GM18907 (cell line): ENCODE results near the gene HIP1.
"Not testable (repeated sequence)": the region's sequence is repeated elsewhere in the genome, so short reads cannot be mapped to it uniquely, and the experiment has no call there.

Source experiments
- ATAC-seq: cut with Tn5 transposase; IDR thresholded peaks from one replicate; pipeline ENCODE4 v1.9.1; 2021; ENCODE audit warnings: mild to moderate bottlenecking, moderate library complexity; ENCODE audit not compliant: unreplicated experiment

HIP1 gene

DNA sequence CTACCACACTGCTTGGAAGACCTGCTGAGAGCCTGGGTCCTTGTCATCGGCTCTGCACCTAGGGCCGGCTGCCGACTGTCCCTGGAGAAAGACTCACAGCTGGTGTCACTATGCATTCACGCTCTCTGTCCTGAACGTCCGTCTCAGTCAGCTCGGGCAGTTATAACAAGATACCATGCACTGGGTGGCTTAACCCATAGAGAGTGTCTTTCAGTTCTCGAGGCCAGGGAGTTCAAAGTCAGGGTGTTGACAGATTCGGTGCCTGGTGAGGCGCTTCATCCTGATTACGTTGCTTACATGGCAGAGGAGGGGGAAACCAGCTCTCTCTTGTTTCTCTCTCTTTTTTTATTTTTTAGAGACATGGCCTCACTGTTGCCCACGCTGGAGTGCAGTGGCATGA is 155.5 kb downstream of the HIP1 start:
- ATAC-seq, result no peak

- ATAC-seq, result no peak
These were observed 158.8 kb downstream of the HIP1 start for GRCh38 chr7:75579899-75580298.

GRCh38 chr7:75578081-75578480 is 160.7 kb downstream of the HIP1 start:
- ATAC-seq, result no peak

DNA sequence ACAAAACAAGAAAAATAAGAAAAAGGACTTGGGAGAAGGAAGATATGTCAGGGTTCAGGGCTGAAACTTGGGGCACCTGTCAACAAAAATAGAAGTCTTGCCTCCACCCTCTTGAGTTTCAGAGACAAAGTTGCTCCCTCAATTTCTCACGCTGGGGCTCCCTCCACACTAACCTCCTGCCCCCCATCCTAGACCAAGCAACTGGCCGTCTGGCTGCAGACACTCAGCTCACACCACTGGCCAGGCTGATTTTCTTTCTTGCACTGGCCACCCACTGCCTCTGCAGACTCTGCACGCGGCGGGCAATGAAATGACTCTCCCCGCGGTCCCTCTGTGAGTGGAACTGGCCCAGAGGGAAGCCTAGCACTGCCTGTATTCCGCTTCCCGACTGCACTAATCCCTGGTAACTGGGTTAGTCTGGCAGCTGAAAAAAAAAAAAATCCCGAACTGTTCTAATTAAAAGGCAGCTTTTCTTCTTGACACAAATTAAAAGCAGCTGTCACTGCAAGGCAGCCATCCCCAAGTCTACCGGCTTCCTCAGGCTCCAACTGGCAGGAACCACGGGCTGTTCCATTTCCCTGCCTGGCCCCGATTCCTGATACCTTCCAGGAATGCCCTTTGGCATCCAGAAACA is 163.1 kb downstream of the HIP1 start:
- ATAC-seq, result no peak

DNA sequence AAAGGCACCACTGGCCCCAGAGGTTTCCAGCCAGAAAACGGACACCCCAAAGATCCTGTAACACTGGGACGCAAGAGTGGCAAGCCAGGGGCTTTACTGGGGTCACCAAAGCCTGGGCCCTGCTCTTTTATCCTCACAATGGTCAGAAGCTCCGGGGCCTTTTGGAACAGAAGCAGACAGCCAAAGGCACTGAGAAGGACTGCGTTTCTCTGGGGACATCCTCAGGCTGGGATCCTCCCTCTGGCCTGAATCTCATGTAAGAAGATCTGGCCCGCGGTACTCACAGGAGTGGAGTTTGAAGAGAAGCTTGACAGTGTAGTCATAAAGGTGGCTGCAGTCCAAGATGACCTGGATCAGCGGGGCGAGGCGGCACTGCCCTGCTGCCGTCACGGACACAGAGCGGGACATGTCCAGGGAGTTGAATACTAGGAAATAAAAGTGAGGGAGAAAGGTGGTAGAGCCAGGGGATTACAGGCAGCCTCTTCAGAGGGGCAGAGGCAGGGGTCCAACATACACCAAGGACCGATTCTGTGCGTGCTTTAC is 165.2 kb downstream of the HIP1 start:
- no peak for ATAC-seq

DNA sequence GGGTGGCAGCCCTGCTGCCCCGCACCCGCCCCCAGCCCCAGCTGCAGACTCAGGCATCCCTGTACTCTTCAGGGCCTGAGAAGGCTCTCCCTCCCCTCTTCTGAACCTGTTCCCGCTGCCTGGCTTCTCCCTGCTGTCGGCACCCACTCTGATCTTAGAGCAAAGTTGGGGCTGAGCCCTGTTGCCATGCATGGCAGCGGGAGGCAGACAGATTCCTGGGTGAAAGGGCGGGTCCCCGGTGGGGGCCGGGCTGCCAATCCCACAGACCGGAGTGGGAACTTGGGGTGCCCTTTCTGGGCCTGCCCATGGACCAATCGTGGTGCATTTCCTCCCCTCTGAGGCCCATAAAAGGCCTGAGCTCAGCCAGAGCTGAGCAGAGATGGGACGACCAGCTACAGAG is 165.9 kb downstream of the HIP1 start:
- no peak for ATAC-seq

GRCh38 chr7:75572396-75572795 is 166.3 kb downstream of the HIP1 start:
- no peak for ATAC-seq

- no peak for ATAC-seq
These were observed 167.5 kb downstream of the HIP1 start for GRCh38 chr7:75571209-75571608.

- not testable (repeated sequence) for ATAC-seq
These were observed 169.0 kb downstream of the HIP1 start for GRCh38 chr7:75569629-75570282.

DNA sequence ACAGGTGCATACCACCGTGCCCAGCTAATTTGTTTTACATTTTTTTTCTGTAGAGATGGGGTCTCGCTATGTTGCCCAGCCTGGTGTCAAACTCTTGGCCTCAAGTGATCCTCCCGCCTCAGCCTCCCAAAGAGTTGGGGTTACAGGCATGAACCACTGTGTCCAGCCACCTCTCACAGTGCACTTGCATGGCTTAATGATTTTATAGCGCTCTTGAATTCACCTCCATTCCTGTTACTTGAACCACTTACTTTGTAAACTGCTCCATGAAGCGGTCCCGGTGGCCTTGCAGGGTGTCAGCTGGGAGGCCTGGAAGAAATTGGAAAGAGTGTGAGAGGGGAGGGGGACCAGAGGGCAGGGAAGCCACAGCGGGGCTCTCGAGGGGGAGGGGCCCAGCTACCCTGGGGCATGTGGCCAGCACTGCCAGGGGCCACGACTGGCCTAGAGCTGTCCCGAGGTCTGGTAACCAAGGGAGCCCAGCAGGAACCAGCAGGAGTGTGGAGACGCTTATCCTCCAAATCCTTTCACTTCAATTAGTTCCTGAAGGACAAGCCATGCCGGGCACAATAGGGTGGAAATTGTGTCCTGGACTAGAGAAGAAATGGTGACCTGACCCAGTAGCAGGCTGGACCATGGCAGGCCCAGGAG is 170.7 kb downstream of the HIP1 start:
- ATAC-seq, result no peak

DNA sequence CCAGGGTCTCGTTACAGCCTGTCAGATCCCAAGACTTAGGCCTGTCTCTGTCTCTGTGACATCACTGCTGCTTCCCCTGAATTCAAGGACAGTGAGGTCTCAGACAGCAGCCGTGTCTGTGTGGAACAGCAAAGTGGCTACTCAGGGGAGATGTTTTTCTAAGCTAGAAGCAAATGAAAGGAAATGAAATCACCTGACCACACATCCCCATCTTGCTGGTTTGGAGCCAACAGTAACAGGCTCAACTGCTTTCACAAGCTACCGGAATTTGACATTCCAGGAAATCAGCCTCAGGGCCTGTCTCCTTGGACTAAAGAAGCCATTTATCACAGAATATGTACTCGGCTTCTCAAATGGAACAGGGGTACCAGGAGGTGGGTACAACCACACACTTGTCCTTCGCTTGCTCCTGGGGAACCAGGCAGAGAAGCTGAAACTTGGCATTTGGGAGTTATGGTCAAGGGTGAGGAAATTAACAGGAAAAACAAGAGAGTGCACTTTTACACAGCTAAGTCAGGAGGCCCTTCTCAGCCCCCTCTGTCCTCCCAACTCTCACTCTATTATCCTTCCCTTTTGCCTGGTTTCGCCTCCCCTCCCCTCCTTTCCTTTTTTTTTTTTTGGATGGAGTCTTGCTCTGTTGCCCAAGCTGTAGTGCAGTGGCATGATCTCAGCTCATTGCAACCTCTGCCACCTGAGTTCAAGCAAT is 173.5 kb downstream of the HIP1 start:
- no peak for ATAC-seq

DNA sequence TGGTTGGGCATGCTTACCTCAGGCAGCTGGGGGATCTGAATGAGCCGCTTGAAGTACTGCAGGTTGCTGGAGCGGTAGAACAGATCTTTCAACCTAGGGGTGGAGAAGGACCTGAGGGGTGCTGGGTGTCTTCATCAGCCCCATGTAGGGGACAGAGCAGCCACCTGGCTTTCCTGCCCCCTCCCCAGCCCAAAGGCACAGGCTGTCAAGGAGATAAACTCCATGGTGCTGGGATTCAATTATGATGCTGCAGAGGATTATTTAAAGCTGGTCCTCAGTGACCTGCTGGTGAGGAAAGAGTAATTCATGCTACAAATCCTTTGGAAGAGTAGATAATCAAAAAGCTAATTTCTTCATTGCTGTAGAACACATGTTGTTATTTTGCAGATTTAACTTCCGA is 175.6 kb downstream of the HIP1 start:
- ATAC-seq, result no peak

DNA sequence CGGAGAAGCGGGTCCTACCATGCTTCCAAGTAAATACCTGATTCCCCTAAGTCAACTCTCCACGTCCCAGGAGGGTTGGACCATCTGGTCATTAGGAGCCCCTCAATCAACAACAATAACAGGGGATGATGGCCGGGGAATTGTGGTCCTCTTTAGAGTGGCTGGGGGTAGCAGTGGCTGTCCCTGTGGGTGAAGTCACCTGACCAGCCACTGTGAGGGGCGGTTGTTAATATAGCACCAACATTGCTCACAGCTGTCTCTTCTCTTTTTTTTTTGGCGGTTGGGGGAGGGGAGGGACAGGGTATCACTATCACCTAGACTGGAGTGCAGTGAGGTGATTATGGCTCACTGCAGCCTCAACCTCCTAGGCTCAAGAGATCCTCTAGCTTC is 178.8 kb downstream of the HIP1 start:
- ATAC-seq, result no peak

- ATAC-seq, result no peak
These were observed 179.3 kb downstream of the HIP1 start for GRCh38 chr7:75559355-75559975.

GRCh38 chr7:75556835-75557234 is 181.9 kb downstream of the HIP1 start:
- not testable (repeated sequence) for ATAC-seq

DNA sequence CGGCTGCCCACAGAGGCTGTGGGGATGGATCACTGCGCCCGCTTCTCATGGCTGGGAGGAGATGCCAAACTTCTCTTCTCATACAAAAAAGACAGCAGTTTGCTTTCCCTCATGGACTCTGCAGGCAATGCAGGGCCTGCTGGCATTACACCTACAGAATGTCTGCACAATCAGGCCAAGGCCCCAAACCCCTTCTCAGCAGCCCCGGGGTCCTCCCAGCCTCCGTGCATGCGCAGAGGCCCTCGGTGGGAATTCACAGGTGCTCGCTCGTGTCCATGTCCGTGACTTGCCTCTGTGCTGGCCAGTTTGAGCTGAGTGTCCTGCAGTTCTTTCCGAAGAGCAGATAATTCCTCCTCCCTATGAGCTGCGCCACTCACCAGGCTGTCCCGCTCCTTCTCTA is 183.0 kb downstream of the HIP1 start:
- no peak for ATAC-seq

DNA sequence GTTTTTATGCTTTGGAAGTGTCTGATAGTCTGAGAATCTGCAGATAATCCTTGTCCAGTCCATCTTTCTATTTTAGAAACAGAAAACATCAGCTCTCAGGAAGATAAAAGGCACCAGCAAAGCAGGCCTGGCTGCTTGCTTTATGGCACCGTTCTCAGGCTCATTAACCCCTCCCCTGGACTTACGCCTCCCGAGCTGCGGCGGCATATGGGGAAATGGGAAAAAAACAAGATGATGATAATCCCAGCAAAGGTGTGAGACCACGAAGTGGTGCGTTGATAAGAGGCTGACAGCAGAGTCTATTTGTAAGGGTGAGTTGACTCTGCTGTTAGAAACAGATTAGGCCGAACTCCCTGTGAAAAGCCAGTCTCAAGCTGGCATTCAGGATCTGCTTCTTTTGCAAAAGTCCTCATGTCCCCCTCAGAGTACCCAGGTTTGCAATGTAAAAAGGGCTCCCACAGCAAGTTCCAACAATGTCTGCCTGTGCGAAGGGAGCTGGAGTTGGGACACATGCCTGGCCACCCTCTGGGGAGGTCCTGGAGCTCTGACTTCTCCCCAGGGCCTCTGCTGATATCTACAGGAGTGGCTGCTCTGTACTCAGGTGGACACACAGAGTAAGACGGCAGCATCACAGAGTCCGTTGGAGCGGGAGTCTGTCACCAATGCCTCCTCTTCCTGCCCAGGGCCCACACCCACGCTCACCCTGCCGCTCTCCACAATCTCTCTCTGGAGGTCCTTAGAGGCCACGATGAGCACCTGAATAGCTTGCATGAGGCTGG is 192.3 kb downstream of the HIP1 start:
- ATAC-seq, result no peak

DNA sequence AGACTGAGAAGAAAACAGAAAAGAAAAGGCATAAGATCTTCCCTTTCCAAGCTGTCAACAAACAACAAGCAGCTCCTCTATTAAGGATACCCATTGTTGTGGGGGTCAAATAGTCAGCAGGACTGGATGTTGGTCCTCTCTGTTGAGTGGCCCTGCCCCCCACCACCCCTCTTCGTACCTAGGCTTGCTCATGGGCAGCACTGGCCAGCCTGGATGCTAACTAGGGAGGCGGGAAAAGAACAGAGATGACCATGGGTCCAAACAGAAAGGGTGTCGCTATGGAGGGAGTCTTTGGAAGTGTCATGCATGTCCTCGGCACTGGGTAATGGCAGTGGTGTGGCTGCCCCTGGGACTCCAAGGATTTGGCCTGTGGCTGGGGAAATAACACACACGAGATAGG is 201.0 kb downstream of the HIP1 start:
- ATAC-seq, result no peak

GRCh38 chr7:75536940-75537538 is 201.7 kb downstream of the HIP1 start:
- ATAC-seq, result no peak

GRCh38 chr7:75536491-75536890 is 202.2 kb downstream of the HIP1 start:
- no peak for ATAC-seq
